ENCODE results near the gene KIF5A. TPM values are rescaled to one million over a fixed set of nuclear protein-coding genes. Genes with fewer than 3 reads are reported as not detected.
"Not testable (repeated sequence)": the region's sequence is repeated elsewhere in the genome, so short reads cannot be mapped to it uniquely, and the experiment has no call there.

KIF5A gene
- total RNA-seq, 1 experiment from 2014 or later, result not detected

DNA sequence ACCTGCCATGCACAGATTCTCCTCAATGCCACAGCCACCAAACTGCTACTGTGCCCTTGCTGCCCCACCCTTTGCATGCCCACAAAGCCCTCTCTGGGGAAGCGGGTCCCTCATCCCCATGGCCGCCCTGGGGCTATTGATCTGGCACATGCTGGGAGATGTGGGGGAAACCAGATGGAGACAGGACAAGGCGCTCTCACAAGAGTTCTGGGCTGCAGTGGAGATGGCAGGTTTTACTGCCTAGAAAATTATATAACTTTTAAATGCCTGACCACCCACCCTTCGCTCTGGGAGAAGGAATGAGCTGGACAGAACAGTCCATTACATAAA, 30.6 kb downstream of the KIF5A start:
- no peak for DNase-seq (ENCODE audit: low read depth)

DNA sequence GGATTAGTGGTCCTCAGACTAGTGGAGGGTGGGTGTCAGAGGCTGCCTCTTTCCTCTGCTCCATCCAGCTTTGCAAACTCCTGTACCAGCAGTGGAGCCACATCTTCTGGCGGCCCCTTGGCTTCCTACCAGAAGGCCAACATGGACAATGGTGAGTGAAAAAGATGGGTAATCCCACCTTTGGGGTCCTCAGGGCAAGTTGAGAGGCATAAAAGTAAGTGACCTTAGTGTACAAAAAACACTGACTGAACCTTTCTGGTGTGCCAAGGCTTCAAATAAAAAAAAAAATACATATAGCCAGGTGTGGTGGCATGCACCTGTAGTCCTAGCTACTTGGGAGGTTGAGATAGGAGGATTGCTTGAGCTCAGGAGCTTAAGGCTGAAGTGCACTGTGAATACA, 32.0 kb downstream of the KIF5A start:
- DNase-seq (ENCODE audit: low read depth), result no peak

DNA sequence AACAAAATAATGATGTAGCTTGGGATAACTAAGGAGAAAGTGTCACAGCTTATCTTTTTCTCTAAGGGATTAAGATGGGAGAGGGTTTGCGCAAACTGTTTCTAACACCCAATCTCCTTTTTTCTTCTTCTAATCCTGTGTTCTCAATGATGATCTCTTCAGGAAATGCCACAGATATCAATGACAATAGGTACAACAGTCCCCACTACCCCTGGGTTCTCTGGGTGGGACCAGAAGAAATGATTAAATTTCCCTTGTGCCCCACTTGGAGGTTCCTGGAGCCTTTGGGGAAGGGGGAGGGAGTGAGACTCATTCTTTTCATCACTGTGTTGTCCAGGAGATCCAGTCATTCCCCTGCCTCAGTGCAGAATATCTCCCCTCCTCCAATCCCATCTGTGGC, 32.6 kb downstream of the KIF5A start:
- DNase-seq (ENCODE audit: low read depth), result no peak

DNA sequence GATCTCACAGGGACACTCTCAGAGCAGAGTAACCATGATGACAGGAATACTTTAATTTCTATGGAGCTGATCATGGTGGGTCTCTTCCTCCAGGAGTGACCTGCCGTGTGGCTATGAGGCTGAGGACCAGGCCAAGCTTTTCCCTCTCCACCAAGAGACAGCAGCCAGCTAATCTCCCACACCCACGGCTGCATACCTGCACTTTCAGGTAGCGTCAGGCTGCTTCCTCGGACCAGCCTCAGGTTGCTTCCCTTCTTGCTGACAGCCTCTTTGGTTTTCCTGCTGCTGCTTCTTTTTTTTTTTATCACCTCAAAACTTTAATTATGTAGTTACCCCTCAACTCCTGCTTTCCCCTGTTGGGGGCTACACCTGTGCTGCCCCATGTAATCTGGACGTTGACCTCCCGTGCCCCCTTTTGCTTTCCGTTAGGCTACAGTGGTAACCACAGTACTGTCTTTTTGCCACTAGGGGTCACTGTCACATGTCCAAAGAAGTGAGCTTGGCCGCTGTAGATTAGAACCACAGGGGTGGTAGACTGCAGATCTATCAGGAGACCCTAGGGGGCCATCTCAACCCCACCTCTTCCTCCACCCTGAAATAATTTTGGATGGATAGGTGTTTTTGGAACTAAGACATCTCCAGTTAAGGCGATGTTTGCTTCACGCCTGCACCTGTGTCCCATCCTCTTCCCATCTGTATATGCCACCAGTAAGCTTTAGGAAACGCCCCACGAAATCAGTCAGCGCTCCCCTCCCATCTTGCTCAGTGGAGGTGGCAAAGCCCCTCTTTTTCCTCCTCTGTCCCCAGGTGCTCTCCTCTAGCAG, 33.4 kb downstream of the KIF5A start:
- DNase-seq (ENCODE audit: low read depth), result peak; percentile 61

DNA sequence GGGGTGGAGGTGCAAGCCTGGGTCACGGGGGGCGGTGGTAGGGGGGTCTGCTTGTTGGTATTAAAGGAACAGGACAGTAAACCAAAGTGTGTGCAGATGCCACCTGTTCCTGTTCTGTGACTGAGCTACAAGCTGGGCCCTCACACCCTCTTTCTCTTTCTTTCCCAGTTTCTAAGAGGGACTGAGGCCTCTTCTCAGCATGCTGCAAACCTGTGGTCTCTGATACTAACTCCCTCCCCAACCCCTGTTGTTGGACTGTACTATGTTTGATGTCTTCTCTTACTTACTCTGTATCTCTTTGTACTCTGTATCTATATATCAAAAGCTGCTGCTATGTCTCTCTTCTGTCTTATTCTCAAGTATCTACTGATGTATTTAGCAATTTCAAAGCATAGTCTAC, 34.2 kb downstream of the KIF5A start:
- no peak for DNase-seq (ENCODE audit: low read depth)

DNA sequence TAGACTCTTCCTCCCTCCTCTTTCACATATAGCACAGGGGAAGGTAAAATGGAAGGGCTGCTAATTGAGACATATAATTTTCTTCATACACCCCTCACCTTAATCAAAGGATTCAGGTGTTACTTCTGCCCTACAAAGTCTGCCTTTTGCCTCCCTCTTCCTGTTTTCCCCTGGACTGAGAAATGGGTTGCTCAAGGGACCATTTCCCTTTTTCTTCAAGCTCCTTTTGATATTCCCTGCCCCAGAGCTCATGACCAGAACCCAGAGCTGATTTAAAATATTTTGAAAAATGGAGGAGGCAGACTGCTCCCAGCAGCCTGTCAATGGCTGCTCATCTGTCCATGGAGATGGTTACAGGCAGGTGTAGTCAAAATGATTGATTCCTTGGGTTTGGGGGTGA, 34.8 kb downstream of the KIF5A start:
- DNase-seq (ENCODE audit: low read depth), result no peak

DNA sequence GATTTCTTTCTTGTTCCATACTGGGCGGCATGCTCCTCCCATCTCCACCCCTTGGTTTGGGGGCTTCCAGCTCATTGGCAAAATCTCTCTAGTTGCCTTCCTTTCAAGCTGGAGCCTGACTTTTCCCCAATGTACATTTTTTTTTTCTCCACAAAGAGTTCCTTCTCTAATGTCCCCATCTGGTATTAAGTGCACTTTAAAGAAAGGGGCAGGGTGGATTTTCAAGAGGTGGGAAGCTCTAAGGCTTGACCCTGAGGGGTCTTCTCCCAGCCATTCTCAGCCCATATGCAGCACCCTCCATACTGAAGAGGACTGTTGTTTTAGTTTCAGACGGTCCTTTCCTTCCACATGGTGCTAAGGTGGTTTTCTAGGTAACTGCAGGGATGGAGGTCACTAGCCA, 35.3 kb downstream of the KIF5A start:
- no peak for DNase-seq (ENCODE audit: low read depth)

DNA sequence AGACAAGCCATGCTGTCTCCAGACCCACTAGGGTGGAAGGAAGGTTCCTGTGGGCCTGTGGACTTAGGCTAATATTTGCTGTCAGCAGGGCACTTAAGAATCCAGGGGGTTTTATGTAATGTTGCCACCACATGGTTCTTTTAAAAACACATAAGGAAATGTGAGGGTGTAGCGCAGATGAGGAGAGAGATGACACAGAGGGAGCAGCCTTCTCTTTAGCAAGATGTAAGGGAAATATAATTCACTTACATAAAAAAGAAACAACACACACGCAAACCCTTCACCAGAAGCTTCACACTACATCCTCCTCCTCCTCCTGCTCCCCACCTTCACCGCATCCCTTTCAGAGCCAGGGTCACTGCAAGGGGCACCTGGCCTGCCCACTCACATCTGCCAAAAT, 36.3 kb downstream of the KIF5A start:
- DNase-seq (ENCODE audit: low read depth), result no peak

GRCh38 chr12:57586832-57587429, 37.1 kb downstream of the KIF5A start:
- no peak for DNase-seq (ENCODE audit: low read depth)

- not testable (repeated sequence) for DNase-seq (ENCODE audit: low read depth)
Measured at GRCh38 chr12:57588951-57589610, 39.2 kb downstream of the KIF5A start.

DNA sequence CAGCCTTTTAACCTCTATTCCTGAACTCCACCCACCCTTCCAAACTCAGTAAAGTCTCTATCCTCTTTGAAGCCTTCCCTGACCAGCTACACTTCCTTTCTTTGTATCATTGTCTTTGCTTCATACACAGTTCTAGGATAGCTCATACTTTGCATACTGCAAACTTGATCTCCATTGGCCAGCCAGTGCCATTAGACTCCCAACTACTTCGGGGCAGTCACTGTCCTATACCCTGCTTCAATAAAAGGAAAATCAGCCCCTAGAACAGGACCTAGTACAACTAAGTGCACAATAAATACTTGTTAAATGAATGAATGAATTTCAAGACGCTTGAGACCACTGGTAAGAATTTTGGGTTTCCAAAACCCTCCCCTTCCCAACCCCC, 40.6 kb downstream of the KIF5A start:
- no peak for DNase-seq (ENCODE audit: low read depth)

- DNase-seq (ENCODE audit: low read depth), result peak; percentile 78
Measured at GRCh38 chr12:57590864-57591781, 41.3 kb downstream of the KIF5A start, which contains the start of gene PIP4K2C. PIP4K2C (plus strand) TSS chr12:57591192; CDS start chr12:57591290, 98 bp downstream.

DNA sequence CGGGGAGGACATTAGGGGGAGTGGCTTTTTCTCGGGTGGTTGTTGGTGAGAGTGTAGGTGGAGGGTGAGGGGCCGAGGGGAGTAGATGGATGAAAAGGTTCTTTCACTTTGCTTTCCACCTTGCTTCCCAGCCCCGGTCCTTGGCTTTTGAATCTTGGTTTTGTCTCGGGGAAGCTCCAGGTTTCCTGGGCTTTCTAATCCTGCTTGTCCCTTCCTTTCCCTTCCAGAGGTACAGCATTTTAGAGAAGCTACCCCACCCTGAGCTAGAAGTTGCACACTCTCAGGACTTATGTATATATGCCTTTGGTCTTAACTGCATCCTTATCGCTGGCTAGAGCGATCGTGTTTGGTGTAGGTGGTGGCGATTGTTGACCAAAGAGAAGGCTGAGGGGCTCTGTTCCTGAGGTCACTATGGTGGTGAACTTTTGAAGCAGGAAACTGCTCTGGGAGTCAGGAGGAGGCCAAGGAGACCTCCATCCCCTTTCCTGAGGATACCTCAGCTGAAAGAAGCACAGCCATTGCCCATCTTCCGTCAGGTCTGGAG, 42.0 kb downstream of the KIF5A start:
- DNase-seq (ENCODE audit: low read depth), result no peak

DNA sequence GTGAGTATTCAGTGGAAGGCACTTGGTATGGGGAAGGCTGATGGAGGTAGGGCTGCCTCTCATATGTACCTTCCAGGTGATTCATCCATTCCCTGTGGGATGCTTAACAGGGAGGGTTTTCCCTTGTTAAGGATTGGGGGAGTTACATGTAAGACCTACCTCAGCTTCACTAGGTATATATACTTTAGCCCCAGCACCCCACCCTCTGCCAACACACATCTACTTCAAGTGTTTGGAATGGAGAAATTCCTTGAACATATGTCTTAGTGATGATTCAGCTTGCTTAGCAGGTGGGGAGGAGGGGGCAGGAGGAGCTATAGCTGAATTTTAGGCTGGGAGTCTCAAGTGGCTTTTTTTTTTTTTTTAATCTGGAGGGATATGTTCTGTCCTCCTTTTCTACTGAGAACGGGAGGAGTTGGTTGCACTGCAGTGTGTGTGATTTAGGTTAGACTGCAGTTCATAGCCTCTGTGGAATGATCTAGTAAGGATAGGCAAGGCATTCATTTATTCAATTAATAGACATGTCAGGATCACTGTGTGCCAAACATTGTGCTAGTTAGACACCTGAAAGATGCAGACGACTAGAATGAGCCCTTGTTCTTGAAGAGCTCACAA, 42.8 kb downstream of the KIF5A start:
- no peak for DNase-seq (ENCODE audit: low read depth)

- no peak for DNase-seq (ENCODE audit: low read depth)
Measured at GRCh38 chr12:57593187-57593586, 43.3 kb downstream of the KIF5A start.

DNA sequence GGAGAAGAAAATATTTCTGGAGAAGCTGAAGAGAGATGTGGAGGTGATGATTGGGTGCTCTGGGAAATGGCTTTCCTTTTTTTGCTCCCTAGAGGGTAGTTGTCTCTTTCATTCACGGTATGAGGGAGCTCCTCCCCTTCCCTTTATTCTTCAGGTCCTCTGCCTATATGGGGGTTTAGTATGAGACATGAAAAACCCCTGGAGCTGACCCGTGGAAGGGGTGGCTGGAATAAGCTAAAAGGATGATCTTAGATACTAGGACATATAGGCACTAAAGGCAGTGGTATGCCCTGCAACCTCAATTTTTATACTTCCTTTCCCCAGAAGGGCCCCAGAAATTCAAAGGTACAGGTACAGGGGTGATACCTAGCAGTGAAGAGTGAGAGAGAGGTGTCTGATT, 50.6 kb downstream of the KIF5A start:
- DNase-seq (ENCODE audit: low read depth), result no peak

DNA sequence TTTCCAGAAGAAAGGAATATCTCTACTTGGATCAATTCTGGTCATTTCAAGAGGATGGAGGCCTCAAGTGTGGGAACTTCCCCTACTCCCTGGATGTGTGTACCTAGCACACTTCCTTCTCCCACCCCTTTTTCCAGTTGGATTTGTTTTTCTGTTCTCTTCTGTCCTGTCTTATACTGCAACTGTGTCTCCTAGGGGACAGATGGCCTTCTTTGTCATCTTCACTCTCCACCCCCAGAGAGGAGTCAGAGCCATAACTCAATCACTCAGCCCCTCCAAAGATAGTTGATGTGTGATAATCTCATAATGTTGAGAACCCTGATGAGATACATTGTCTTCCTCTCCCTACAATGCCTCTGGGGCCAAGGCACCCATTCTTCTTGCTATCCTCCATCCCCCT, 52.7 kb downstream of the KIF5A start:
- DNase-seq (ENCODE audit: low read depth), result no peak

DNA sequence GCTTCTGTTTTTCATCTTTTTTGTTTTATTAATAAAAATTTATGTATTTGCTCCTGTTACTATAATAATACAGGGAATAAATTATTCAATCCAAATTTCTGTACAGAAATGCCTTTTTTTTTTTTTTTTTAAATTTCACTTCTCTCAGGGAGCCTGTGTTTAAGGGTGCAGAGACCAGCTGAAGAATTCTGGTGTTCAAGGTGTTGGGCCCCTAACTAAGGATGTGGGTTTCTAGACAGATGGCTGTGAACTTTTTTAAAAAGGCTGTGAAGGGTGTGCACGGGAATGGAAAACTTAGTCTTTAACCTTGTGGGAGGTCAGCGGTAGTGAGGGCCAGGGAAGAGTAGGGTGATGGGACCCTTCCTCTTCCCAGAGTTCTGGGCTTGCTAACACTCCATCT, 53.5 kb downstream of the KIF5A start:
- no peak for DNase-seq (ENCODE audit: low read depth)

- DNase-seq (ENCODE audit: low read depth), result peak; percentile 34
Measured at GRCh38 chr12:57603815-57604453, 54.1 kb downstream of the KIF5A start.

DNA sequence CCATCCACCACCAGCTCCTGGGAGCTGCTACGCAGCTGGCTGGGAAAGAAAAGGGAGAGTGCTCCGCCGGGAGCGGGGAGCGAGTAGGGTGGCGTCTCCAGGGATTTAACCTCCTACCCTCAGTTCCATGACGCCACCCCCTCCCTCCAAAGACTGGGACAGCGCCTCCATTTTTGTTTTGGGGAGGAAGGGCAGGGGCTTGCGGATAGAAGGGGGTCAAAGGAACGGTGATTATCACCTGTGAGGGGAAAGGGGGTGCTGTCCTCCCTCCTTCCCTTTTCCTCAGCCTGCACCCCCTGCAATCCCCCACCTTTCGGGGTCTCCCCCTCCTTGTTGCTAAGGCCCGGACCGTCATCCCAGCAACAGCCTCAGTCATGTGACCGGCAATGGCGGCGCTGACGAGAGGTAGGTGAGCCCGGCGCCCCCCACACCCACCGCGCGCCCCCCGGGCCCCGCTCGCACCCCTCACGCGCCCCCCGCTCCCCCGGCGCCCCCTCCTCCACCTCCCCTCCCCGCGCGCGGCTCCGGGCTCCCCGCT, 54.7 kb downstream of the KIF5A start, which contains the start of gene DTX3:
Gene DTX3, plus strand, starts transcription at position 371 of the 538 bp plus-strand sequence. CDS start 1,694 bp downstream, outside the sequence.
- no peak for DNase-seq (ENCODE audit: low read depth)

Data from HT1080 (cell line).